Panc1 (cell line): ENCODE data around the gene PTPRN. TPM values are rescaled to one million over a fixed set of nuclear protein-coding genes. Genes with fewer than 3 reads are reported as not detected.

Source experiments
- ATAC-seq: fragments of 200-7000 bp; cut with Tn5 transposase; 2 replicates; pipeline ENCODE4 v1.9.1; 2020; ENCODE audit warnings: mild to moderate bottlenecking, moderate library complexity
- BruUV-seq: library from RNA; stranded (reverse); fragments of 400-500 nt; replicated peaks from 2 replicates; lab custom pipeline; 2021; lab: Mats Ljungman, UMichigan
- CTCF ChIA-PET: fragments of 300-600 bp; sonication (Branson Sonifier 250); formaldehyde crosslinking; loops from one replicate; lab custom pipeline; 2022; ENCODE audit warnings: antibody characterized with exemption; lab: Charles Lee
- POLR2A ChIA-PET: fragments of 300-600 bp; sonication (Branson Sonifier 250); formaldehyde crosslinking; loops from one replicate; lab custom pipeline; 2022; ENCODE audit warnings: antibody characterized with exemption; lab: Charles Lee
- DNase-seq: peaks from one replicate; pipeline ENCODE4 v3.0.0-alpha.2; 2010; ENCODE audit warnings: low read depth, low spot score
- H3K27ac ChIP-seq: 2 replicates; pipeline ENCODE4 v1.5.1; 2011; ENCODE audit warnings: mild to moderate bottlenecking, low read length, inconsistent platforms
- H3K27me3 ChIP-seq: fragments of 200-500 bp; sonication (Bioruptor generic); 2 replicates; pipeline ENCODE4 v1.6.0; 2014; ENCODE audit warnings: low read length, inconsistent platforms; ENCODE audit not compliant: control insufficient read depth, insufficient read depth
- H3K36me3 ChIP-seq: fragments of 200-500 bp; sonication (Bioruptor generic); 2 replicates; pipeline ENCODE4 v1.5.1; 2014; ENCODE audit warnings: inconsistent platforms, mild to moderate bottlenecking, low read length, moderate library complexity; ENCODE audit not compliant: control insufficient read depth, insufficient read depth
- H3K4me1 ChIP-seq: 2 replicates; pipeline ENCODE4 v1.5.1; 2011; ENCODE audit warnings: inconsistent platforms, mild to moderate bottlenecking, low read length, moderate library complexity; ENCODE audit not compliant: control insufficient read depth, insufficient read depth
- H3K4me3 ChIP-seq, 2 experiments: 2 replicates each; pipeline ENCODE4 v1.5.1; 2011 to 2012; ENCODE audit warnings: low read depth in 2 of 2, low read length in 2 of 2, mild to moderate bottlenecking in 2 of 2, inconsistent platforms in 1 of 2, moderate library complexity in 1 of 2
- H3K9me3 ChIP-seq: fragments of 200-500 bp; sonication (Bioruptor generic); 2 replicates; pipeline ENCODE4 v1.5.1; 2014; ENCODE audit warnings: low read depth, mild to moderate bottlenecking, inconsistent platforms, low read length, moderate library complexity; ENCODE audit not compliant: control insufficient read depth, insufficient read depth
- CTCF ChIP-seq: fragments of 450-650 bp; IDR thresholded peaks from 2 replicates; pipeline ENCODE4 v1.5.1; 2017; ENCODE audit warnings: mild to moderate bottlenecking
- POLR2AphosphoS5 ChIP-seq: IDR thresholded peaks from 2 replicates; pipeline ENCODE4 v1.6.1; 2012; ENCODE audit warnings: mild to moderate bottlenecking, low read depth, low read length, moderate library complexity
- SIN3A ChIP-seq: IDR thresholded peaks from 2 replicates; pipeline ENCODE4 v1.6.1; 2012; ENCODE audit warnings: low read depth, mild to moderate bottlenecking, low read length, moderate library complexity, borderline replicate concordance; ENCODE audit not compliant: insufficient read depth
- TCF7L2 ChIP-seq: IDR thresholded peaks from 2 replicates; pipeline ENCODE4 v1.6.1; 2011; ENCODE audit warnings: mild to moderate bottlenecking, low read depth, low read length, inconsistent platforms
- in situ Hi-C: cut with HindIII; loops from 2 replicates; pipeline ENCODE4 v1.10.0; 2016; ENCODE audit warnings: low sequenced_read_pairs, low pct_unique_long_range_greater_than_20kb
- intact Hi-C: fragments of 100-400 bp; cut with micrococcal nuclease; formaldehyde crosslinking; loops from one replicate; pipeline ENCODE4 v1.10.0; 2022; ENCODE audit not compliant: unreplicated experiment
- total RNA-seq: library from RNA; stranded (reverse); gene quantifications from one replicate; pipeline ENCODE4 v1.2.1, GENCODE V29; 2021; ENCODE audit not compliant: unreplicated experiment
- TF ChIP-seq, protein P1 (sequence below), 2 experiments: IDR thresholded peaks; 2 replicates each; pipeline ENCODE4 v1.6.1; 2011 to 2012; ENCODE audit warnings: low read depth in 2 of 2, control low read depth in 1 of 2, low read length in 1 of 2, mild to moderate bottlenecking in 1 of 2, moderate library complexity in 1 of 2; ENCODE audit not compliant: insufficient read depth in 1 of 2

The PTPRN gene
- total RNA-seq, 1 experiment from 2014 or later = not detected

DNA sequence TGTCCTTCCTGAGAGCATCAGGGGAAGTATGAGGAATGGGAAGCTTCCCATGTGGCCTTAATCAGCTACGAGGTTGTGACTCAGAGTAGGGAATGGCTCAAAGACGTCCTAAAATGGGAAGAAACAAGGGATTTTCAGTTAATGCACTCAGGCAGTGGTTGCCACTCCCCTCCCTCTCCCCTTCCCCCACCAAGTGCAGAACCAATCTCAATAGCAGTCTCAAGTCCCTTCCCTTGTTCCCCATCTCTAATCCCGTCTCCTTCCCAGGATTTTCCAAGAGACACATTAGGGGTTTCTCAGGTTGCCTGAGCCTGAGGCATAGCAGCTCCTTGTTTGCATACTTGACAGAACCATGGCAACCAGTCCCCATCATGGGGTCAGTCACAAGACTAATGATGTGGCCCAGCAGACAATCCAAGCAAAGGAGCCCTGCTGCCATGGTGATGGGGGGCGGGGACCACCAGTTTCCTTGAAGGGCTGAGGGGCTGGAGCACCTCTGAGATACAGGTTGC is 41.6 kb upstream of the PTPRN start:
- ATAC-seq (no peak), DNase-seq (no peak)
- TF ChIP-seq, protein P1, sequence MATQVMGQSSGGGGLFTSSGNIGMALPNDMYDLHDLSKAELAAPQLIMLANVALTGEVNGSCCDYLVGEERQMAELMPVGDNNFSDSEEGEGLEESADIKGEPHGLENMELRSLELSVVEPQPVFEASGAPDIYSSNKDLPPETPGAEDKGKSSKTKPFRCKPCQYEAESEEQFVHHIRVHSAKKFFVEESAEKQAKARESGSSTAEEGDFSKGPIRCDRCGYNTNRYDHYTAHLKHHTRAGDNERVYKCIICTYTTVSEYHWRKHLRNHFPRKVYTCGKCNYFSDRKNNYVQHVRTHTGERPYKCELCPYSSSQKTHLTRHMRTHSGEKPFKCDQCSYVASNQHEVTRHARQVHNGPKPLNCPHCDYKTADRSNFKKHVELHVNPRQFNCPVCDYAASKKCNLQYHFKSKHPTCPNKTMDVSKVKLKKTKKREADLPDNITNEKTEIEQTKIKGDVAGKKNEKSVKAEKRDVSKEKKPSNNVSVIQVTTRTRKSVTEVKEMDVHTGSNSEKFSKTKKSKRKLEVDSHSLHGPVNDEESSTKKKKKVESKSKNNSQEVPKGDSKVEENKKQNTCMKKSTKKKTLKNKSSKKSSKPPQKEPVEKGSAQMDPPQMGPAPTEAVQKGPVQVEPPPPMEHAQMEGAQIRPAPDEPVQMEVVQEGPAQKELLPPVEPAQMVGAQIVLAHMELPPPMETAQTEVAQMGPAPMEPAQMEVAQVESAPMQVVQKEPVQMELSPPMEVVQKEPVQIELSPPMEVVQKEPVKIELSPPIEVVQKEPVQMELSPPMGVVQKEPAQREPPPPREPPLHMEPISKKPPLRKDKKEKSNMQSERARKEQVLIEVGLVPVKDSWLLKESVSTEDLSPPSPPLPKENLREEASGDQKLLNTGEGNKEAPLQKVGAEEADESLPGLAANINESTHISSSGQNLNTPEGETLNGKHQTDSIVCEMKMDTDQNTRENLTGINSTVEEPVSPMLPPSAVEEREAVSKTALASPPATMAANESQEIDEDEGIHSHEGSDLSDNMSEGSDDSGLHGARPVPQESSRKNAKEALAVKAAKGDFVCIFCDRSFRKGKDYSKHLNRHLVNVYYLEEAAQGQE (IDR thresholded peaks at IDR 0.05; ENCODE audit: insufficient read depth in 1 of 2, low read depth in 2 of 2, low read length in 1 of 2) = no peak
- TF ChIP-seq SIN3A (no peak), CTCF (no peak), TCF7L2 (no peak), POLR2AphosphoS5 (no peak)
- intact Hi-C loops = no loop called here
- no peaks in the 10 kb centered on the region for H3K4me1 ChIP-seq
- no TSS peak for BruUV-seq
- POLR2A ChIA-PET = no interaction called here
- CTCF ChIA-PET = interaction anchor here (0.6 to 0.7 kb wide), 3 partner anchors 51 to 143 kb away, joined by 3 to 4 read pairs (median 3); no protein-coding TSS in a partner anchor
- no peaks in the 10 kb centered on the region for H3K27me3 ChIP-seq
- no peak overlapping the region for H3K4me3 ChIP-seq
- H3K27ac ChIP-seq = no peak overlapping the region
- in situ Hi-C loops = no loop called here
- no peaks in the 10 kb centered on the region for H3K9me3 ChIP-seq
- no peaks in the 10 kb centered on the region for H3K36me3 ChIP-seq

GRCh38 chr2:219350215-219350614 is 41.0 kb upstream of the PTPRN start:
- intact Hi-C loops = no loop called here

More at GRCh38 chr2:219350215-219350614, 41.0 kb upstream of the PTPRN start:
- Histone ChIP-seq H3K9me3 (no peaks in the 10 kb centered on the region), H3K27me3 (no peaks in the 10 kb centered on the region), H3K27ac (no peak overlapping the region), H3K4me3 (no peak overlapping the region), H3K36me3 (no peaks in the 10 kb centered on the region), H3K4me1 (no peaks in the 10 kb centered on the region)
- DNase-seq (no peak), ATAC-seq (no peak)
- in situ Hi-C loops = no loop called here
- TF ChIP-seq CTCF (no peak), POLR2AphosphoS5 (no peak), SIN3A (no peak), TCF7L2 (no peak)
- TF ChIP-seq, protein P1 (IDR thresholded peaks at IDR 0.05; ENCODE audit: insufficient read depth in 1 of 2, low read depth in 2 of 2, low read length in 1 of 2) = no peak
- ChIA-PET CTCF (no interaction called here), POLR2A (no interaction called here)
- BruUV-seq = no TSS peak
